HepG2 (cell line): ENCODE measurements around the gene GCNT2. TPM values are rescaled to one million over a fixed set of nuclear protein-coding genes. Genes with fewer than 3 reads are reported as not detected.

ENCODE experiments used
- ARNT ChIP-seq: fragments of 450-650 bp; IDR thresholded peaks from 2 replicates; pipeline ENCODE4 v1.6.1; 2017
- BRD4 ChIP-seq: sonication (generic); formaldehyde crosslinking; IDR thresholded peaks from 2 replicates; pipeline ENCODE4 v1.4.0; 2020; ENCODE audit warnings: missing genetic modification reagents
- ELF3 ChIP-seq: IDR thresholded peaks from 2 replicates; pipeline ENCODE4 v1.6.1; 2016; ENCODE audit warnings: missing genetic modification reagents, missing compliant biosample characterization
- ESRRA ChIP-seq: sonication (generic); formaldehyde crosslinking; IDR thresholded peaks from 2 replicates; pipeline ENCODE4 v1.5.1; 2020; ENCODE audit warnings: mild to moderate bottlenecking, low read depth, missing genetic modification reagents
- HOXA5 ChIP-seq: sonication (generic); formaldehyde crosslinking; IDR thresholded peaks from 2 replicates; pipeline ENCODE4 v1.4.0; 2020; ENCODE audit warnings: missing genetic modification reagents
- IRF2 ChIP-seq: IDR thresholded peaks from 2 replicates; pipeline ENCODE4 v1.6.1; 2018; ENCODE audit warnings: missing genetic modification reagents, missing compliant biosample characterization
- KAT7 ChIP-seq: IDR thresholded peaks from 2 replicates; pipeline ENCODE4 v1.6.1; 2018; ENCODE audit warnings: borderline replicate concordance, missing compliant biosample characterization
- MXI1 ChIP-seq: IDR thresholded peaks from 3 replicates; pipeline ENCODE4 v1.6.1; 2012; ENCODE audit warnings: low read depth, low read length, inconsistent platforms, borderline replicate concordance
- NFYB ChIP-seq: sonication (generic); formaldehyde crosslinking; IDR thresholded peaks from 2 replicates; pipeline ENCODE4 v1.4.0; 2020; ENCODE audit warnings: missing genetic modification reagents
- PHF5A ChIP-seq: IDR thresholded peaks from one replicate; pipeline ENCODE4 v1.6.1; 2018; ENCODE audit warnings: low read depth, missing genetic modification reagents; ENCODE audit not compliant: unreplicated experiment
- POGZ ChIP-seq: sonication (generic); formaldehyde crosslinking; IDR thresholded peaks from 2 replicates; pipeline ENCODE4 v1.4.0; 2020; ENCODE audit warnings: mild to moderate bottlenecking, missing genetic modification reagents
- PRPF4 ChIP-seq: fragments of 200-400 bp; formaldehyde crosslinking; IDR thresholded peaks from 2 replicates; pipeline ENCODE4 v1.6.1; 2016; ENCODE audit warnings: low read length, low read depth; ENCODE audit not compliant: poor library complexity, severe bottlenecking
- SMYD3 ChIP-seq: sonication (generic); formaldehyde crosslinking; IDR thresholded peaks from 2 replicates; pipeline ENCODE4 v1.8.1; 2023; ENCODE audit warnings: mild to moderate bottlenecking, missing genetic modification reagents
- SRY ChIP-seq: sonication (generic); formaldehyde crosslinking; IDR thresholded peaks from 2 replicates; pipeline ENCODE4 v1.8.0; 2022; ENCODE audit warnings: mild to moderate bottlenecking, missing genetic modification reagents
- YY1 ChIP-seq: IDR thresholded peaks from 2 replicates; pipeline ENCODE4 v1.6.1; 2011; ENCODE audit warnings: low read length, low read depth, moderate library complexity, mild to moderate bottlenecking; ENCODE audit not compliant: insufficient read depth, insufficient replicate concordance
- ZFX ChIP-seq: sonication (generic); formaldehyde crosslinking; IDR thresholded peaks from 2 replicates; pipeline ENCODE4 v1.4.0; 2020; ENCODE audit warnings: mild to moderate bottlenecking, low read depth, missing genetic modification reagents, moderate library complexity
- ZNF18 ChIP-seq: sonication (generic); formaldehyde crosslinking; IDR thresholded peaks from 2 replicates; pipeline ENCODE4 v1.8.0; 2022; ENCODE audit warnings: mild to moderate bottlenecking, missing genetic modification reagents; ENCODE audit not compliant: insufficient replicate concordance
- ZNF232 ChIP-seq: sonication (generic); formaldehyde crosslinking; IDR thresholded peaks from 2 replicates; pipeline ENCODE4 v1.4.0; 2020; ENCODE audit warnings: missing genetic modification reagents, borderline replicate concordance
- ZNF24 ChIP-seq: fragments of 450-650 bp; IDR thresholded peaks from 2 replicates; pipeline ENCODE4 v1.6.1; 2017; ENCODE audit warnings: antibody characterized with exemption, mild to moderate bottlenecking
- ZNF274 ChIP-seq: sonication (generic); formaldehyde crosslinking; IDR thresholded peaks from 2 replicates; pipeline ENCODE4 v1.5.1; 2020; ENCODE audit warnings: mild to moderate bottlenecking, missing genetic modification reagents
- ZNF275 ChIP-seq: sonication (generic); formaldehyde crosslinking; IDR thresholded peaks from 2 replicates; pipeline ENCODE4 v1.8.0; 2022; ENCODE audit warnings: missing genetic modification reagents, mild to moderate bottlenecking, inconsistent platforms, borderline replicate concordance
- ZNF550 ChIP-seq: sonication (generic); formaldehyde crosslinking; IDR thresholded peaks from 2 replicates; pipeline ENCODE4 v1.4.0; 2020; ENCODE audit warnings: mild to moderate bottlenecking, missing genetic modification reagents, borderline replicate concordance
- ZNF557 ChIP-seq: sonication (generic); formaldehyde crosslinking; IDR thresholded peaks from 2 replicates; pipeline ENCODE4 v1.4.0; 2020; ENCODE audit warnings: missing genetic modification reagents
- ZNF703 ChIP-seq: sonication (generic); formaldehyde crosslinking; IDR thresholded peaks from 2 replicates; pipeline ENCODE4 v1.5.1; 2020; ENCODE audit warnings: missing genetic modification reagents, mild to moderate bottlenecking, moderate library complexity, borderline replicate concordance
- polyA plus RNA-seq, 8 experiments: library from polyadenylated mRNA; depleted of rRNA in 3 of 8; stranded (reverse) in 7 of 8; unstranded in 1 of 8; fragments of >200 nt; fragmentation: Illumina TruSeq in 4 of 8; extraction: Trizol in 4 of 8; gene quantifications; 2 replicates each; pipeline versions ENCODE4 v1.2.1 to v1.2.3, GENCODE V29; 2011 to 2016; ENCODE audit warnings: low read depth in 4 of 8, missing spikeins in 1 of 8, mixed read lengths in 1 of 8; ENCODE audit not compliant: insufficient read depth in 1 of 8
- total RNA-seq, 5 experiments: library from RNA; depleted of rRNA; stranded (reverse); fragments of >200 nt; fragmentation: Illumina TruSeq; extraction: Trizol; gene quantifications; 2 replicates each; pipeline ENCODE4 v1.2.3, GENCODE V29; 2016; ENCODE audit warnings: low read depth in 1 of 5
- TF ChIP-seq, protein P1 (sequence below): sonication (generic); formaldehyde crosslinking; IDR thresholded peaks from 2 replicates; pipeline ENCODE4 v1.4.0; 2020; ENCODE audit warnings: missing genetic modification reagents, mild to moderate bottlenecking, borderline replicate concordance
- TF ChIP-seq, protein P2 (sequence below): sonication (generic); formaldehyde crosslinking; IDR thresholded peaks from 2 replicates; pipeline ENCODE4 v1.5.0; 2020; ENCODE audit warnings: missing genetic modification reagents

The GCNT2 gene
- total and polyA plus RNA-seq, 2 of the 13 experiments (the other 11 are each of a cell fraction or from before 2014, with no cell fraction given) = 11.8 to 31.9 TPM

DNA sequence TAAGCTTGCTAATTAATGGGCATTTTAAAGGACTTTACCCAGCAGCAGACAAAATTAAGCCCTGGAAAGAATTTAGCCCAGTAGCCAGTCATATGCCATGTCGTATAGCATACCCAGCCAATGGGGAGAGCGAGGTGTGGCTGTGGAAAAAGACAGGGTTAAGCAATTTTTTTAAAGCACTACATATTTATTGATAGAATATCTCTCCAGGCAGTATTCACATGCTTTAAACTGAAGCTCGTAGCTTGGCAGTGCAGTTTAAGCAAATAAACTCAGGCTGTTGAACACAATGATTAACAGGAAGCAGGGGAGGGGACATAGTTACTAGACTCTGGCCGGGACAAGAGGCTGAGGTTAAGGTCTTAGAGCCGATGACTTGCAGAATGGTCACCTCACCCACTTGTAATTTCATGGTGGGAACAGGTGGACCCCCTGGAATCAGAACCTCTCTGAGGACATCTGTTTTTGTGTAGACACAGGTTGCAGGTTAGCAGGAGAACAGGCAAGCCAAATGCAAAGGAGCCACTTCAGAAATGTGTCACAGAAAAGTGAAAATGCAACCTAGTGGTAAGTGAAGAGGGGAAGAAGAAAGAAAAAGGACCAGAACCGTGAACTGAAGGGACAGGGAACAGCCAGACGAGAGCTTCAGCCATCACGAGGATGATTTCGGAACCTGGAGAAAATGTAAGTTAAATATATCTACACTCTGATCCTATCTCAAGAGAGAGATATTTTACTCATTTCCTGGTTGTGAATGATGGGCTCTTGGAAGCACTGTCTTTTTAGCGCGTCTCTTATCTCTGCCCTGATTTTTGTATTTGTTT is 7.2 kb downstream of the GCNT2 start (continued):
- TF ChIP-seq, protein P1, sequence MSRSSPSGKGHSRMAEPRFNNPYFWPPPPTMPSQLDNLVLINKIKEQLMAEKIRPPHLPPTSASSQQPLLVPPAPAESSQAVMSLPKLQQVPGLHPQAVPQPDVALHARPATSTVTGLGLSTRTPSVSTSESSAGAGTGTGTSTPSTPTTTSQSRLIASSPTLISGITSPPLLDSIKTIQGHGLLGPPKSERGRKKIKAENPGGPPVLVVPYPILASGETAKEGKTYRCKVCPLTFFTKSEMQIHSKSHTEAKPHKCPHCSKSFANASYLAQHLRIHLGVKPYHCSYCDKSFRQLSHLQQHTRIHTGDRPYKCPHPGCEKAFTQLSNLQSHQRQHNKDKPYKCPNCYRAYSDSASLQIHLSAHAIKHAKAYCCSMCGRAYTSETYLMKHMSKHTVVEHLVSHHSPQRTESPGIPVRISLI = no peak
- TF ChIP-seq KAT7 (CRISPR knock-in tag) = peak; percentile 11; the same call in 1 of the 2 replicates
- no peak for TF ChIP-seq ESRRA (CRISPR knock-in tag)
- TF ChIP-seq YY1 = no peak
- no peak for TF ChIP-seq ZNF24
- no peak for TF ChIP-seq ZNF274 (CRISPR knock-in tag)
- no peak for TF ChIP-seq ZNF232 (CRISPR knock-in tag)
- TF ChIP-seq SRY (CRISPR knock-in tag) = no peak
- TF ChIP-seq POGZ (CRISPR knock-in tag) = peak; percentile 45; the same call in 1 of the 2 replicates
- no peak for TF ChIP-seq ZNF550
- TF ChIP-seq BRD4 (CRISPR knock-in tag) = no peak
- TF ChIP-seq ELF3 (CRISPR knock-in tag) = peak; percentile 85
- no peak for TF ChIP-seq ARNT
- peak; percentile 9; the same call in 1 of the 3 replicates for TF ChIP-seq MXI1
- no peak for TF ChIP-seq HOXA5 (CRISPR knock-in tag)
- TF ChIP-seq, protein P2, sequence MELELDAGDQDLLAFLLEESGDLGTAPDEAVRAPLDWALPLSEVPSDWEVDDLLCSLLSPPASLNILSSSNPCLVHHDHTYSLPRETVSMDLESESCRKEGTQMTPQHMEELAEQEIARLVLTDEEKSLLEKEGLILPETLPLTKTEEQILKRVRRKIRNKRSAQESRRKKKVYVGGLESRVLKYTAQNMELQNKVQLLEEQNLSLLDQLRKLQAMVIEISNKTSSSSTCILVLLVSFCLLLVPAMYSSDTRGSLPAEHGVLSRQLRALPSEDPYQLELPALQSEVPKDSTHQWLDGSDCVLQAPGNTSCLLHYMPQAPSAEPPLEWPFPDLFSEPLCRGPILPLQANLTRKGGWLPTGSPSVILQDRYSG = no peak
- TF ChIP-seq ZNF275 (CRISPR knock-in tag) = no peak
- TF ChIP-seq ZNF18 = peak; percentile 8
- TF ChIP-seq ZFX (CRISPR knock-in tag) = no peak
- TF ChIP-seq PHF5A = no peak
- TF ChIP-seq PRPF4 = no peak
- peak; percentile 78 for TF ChIP-seq NFYB
- no peak for TF ChIP-seq ZNF703 (CRISPR knock-in tag)
- TF ChIP-seq SMYD3 (CRISPR knock-in tag) = peak; percentile 95
- peak; percentile 65; the same call in 1 of the 2 replicates for TF ChIP-seq IRF2
- TF ChIP-seq ZNF557 (CRISPR knock-in tag) = no peak
